Esophagus squamous epithelium (tissue), 4 donors: ENCODE data around the gene DNTT.

Experiments
- CTCF ChIP-seq, 6 experiments: fragments of 450-650 bp in 4 of 6; fragments of 200-600 bp in 2 of 6; sonication (generic) in 2 of 6; IDR thresholded peaks; one replicate each; pipeline ENCODE4 v1.5.1; 2016 to 2019; ENCODE audit warnings: antibody characterized with exemption in 6 of 6, mild to moderate bottlenecking in 4 of 6, moderate library complexity in 4 of 6
- POLR2A ChIP-seq, 4 donors: fragments of 450-650 bp; IDR thresholded peaks; one replicate each; pipeline ENCODE4 v1.6.1; 2017; ENCODE audit warnings: antibody characterized with exemption in 4 of 4, mild to moderate bottlenecking in 4 of 4, moderate library complexity in 3 of 4

GRCh38 chr10:96357038-96357620 lies 52.9 kb downstream of the DNTT start:
- TF ChIP-seq CTCF (IDR thresholded peaks at IDR 0.05): no peak
- no peak for TF ChIP-seq POLR2A (IDR thresholded peaks at IDR 0.05)
